SK-N-MC (cell line): ENCODE data around the gene PLAAT5.
"Not testable (repeated sequence)": the region's sequence is repeated elsewhere in the genome, so short reads cannot be mapped to it uniquely, and the experiment has no call there.

ENCODE experiments used
- DNase-seq: peaks from one replicate; pipeline ENCODE4 v3.0.0-alpha.2; 2011; ENCODE audit warnings: low read depth, low spot score
- H3K27ac ChIP-seq: fragments of 200-600 bp; sonication (generic); 2 replicates; pipeline ENCODE4 v1.5.1; 2016; ENCODE audit warnings: mixed run types
- H3K36me3 ChIP-seq: fragments of 200-600 bp; sonication (generic); 2 replicates; pipeline ENCODE4 v1.6.1; 2017; ENCODE audit warnings: antibody characterized with exemption, low read length, mixed read lengths; ENCODE audit not compliant: insufficient read depth
- H3K4me3 ChIP-seq: fragments of 200-600 bp; sonication (generic); 2 replicates; pipeline ENCODE4 v1.5.1; 2016
- H3K9ac ChIP-seq: fragments of 200-600 bp; sonication (generic); 2 replicates; pipeline ENCODE4 v1.8.0; 2017; ENCODE audit warnings: mixed run types, mixed read lengths; ENCODE audit not compliant: insufficient read length
- H3K9me3 ChIP-seq: fragments of 200-600 bp; sonication (generic); 2 replicates; pipeline ENCODE4 v1.6.1; 2017; ENCODE audit warnings: low read depth, mild to moderate bottlenecking, antibody characterized with exemption, low read length, moderate library complexity, mixed read lengths
- EZH2 ChIP-seq: fragments of 200-600 bp; sonication (generic); IDR thresholded peaks from one replicate; pipeline ENCODE4 v1.6.1; 2017; ENCODE audit warnings: antibody characterized with exemption
- FOXP2 ChIP-seq: optimal IDR thresholded peaks from 2 replicates; pipeline ENCODE3; 2011; ENCODE audit warnings: mild to moderate bottlenecking, moderate library complexity; ENCODE audit not compliant: insufficient read depth; ENCODE audit errors: extremely low read length, control extremely low read depth
- POLR2AphosphoS5 ChIP-seq: IDR thresholded peaks from 2 replicates; pipeline ENCODE4 v1.6.1; 2012; ENCODE audit warnings: mild to moderate bottlenecking, low read depth, low read length, borderline replicate concordance

Gene PLAAT5, protein sequence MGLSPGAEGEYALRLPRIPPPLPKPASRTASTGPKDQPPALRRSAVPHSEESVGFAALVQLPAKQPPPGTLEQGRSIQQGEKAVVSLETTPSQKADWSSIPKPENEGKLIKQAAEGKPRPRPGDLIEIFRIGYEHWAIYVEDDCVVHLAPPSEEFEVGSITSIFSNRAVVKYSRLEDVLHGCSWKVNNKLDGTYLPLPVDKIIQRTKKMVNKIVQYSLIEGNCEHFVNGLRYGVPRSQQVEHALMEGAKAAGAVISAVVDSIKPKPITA

DNA sequence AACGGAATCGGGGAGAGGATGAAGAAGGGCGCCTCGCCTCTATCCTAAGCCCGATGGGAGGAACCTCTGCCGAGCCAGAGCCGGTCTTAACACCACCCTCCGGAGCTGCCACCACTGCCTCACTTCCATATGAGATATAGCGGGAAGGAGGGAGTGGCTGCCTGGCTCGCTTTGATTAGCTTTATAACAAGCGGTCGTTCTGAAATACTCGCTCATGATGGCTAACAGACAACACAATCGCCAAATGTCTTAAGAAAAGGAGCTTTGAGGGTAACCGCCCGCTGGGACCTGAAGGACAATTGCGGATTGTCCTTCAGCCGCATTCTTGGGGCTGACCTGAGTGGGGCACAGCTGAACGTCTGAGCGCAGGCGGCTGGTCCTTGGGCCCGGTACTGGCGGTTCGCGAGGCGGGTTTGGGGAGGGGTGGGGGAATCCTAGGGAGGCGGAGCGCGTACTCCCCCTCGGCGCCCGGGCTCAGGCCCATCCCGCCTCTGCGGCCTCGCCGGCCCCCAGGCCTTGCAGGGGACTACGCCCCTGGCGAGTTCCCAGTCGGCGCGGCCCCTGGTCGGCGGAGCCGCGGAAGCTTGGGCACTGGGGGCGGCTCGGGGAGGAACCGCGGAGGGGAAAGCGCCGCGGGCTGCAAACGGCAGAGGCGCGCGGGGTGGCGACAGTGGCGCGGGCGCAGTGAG, at the start of gene PLAAT5:
TSS of gene PLAAT5 (minus strand) at position 617 of the 689 bp plus-strand sequence. CDS start at position 484, 133 bp downstream.
- TF ChIP-seq FOXP2 (no peak), EZH2 (no peak), POLR2AphosphoS5 (no peak)
- Histone ChIP-seq H3K27ac (no peak within 1 kb of the TSS), H3K36me3 (no peaks in the 10 kb centered on the region), H3K4me3 (no peak within 1 kb of the TSS), H3K9me3 (no peaks in the 10 kb centered on the region), H3K9ac (no peak within 1 kb of the TSS)
- DNase-seq, result no peak

DNA sequence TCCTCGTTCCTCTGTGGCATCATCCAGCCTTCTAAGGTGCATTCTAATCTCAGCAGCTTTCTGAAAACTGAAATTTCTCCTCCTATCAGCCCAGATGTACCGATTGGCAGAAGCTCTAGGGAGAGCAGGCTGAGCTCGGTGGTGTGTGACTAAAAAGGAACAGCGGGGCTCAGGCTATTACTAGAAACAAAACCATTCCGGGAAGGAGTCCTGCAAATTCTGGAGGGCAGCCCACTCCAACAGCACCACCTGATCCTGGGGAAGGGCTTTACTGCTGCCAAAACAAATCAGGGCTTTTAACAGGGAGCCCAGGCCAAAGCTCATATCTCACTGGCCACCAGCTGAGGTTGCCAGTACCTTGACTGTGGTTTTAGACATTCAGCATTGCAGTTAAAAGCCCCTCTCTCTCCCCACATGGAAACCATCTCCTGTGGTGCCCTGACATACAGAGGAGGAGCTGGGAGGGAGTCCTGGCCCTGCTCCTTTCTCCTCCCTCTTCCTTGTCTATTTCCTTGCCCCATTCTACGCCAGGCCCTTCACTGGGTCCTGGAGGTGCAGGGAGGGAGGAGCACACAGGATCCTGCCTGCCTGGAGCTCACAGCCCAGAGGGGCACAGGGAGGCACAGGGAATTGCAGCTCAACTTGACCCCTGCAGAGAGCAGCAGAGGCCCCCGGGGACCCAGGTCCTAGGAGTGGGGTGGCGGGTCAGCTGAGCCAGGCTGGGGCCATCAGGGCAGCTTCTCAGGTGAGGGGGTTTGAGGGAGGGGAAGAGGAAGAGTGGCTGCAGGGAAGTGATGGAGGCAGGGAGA, 46.5 kb upstream of the PLAAT5 start:
- H3K36me3 ChIP-seq, result no peaks in the 10 kb centered on the region
- no peak for DNase-seq
- H3K27ac ChIP-seq, result no peak overlapping the region
- H3K4me3 ChIP-seq, result no peak overlapping the region
- TF ChIP-seq POLR2AphosphoS5 (no peak), FOXP2 (no peak), EZH2 (no peak)
- no peak overlapping the region for H3K9ac ChIP-seq
- no peaks in the 10 kb centered on the region for H3K9me3 ChIP-seq

DNA sequence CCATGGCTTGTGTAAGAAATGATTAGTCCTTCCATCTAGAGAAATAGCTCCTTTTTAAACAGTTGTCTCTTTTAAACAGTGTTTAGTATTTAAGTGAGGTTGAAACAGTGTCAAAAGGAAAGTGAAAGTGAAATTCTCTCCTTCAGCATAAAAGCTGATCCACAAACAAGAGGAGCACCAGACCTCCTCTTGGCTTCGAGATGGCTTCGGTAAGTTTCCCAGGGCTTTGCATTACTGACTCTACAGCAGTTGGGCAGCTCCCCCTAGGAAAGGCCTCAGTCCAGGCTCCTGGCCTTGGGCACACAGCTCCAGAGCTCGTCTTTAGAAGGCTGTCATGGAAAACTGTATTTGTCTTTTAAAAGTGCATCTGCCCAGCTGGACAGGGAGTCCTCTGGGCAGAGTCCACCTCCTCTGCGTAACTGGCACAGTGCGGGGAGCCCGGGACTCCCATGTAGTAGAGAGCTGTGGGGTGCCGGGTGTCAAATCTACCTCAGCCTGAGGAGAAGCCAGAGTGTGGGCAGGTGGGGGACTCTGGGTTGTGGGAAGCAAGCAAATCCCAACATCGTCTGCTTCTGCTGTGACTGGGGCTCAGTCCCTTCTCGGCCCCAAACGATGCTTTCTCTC, 45.8 kb upstream of the PLAAT5 start, which contains the start of gene PLAAT4:
TSS of gene PLAAT4 (plus strand) at position 140 of the 624 bp plus-strand sequence. CDS start at position 201, 61 bp downstream.
- DNase-seq, result no peak
- no peaks in the 10 kb centered on the region for H3K36me3 ChIP-seq
- peak within 1 kb of the TSS; percentile 0 for H3K9ac ChIP-seq
- H3K27ac ChIP-seq, result no peak within 1 kb of the TSS
- no peak within 1 kb of the TSS for H3K4me3 ChIP-seq
- H3K9me3 ChIP-seq, result no peaks in the 10 kb centered on the region
- TF ChIP-seq POLR2AphosphoS5 (no peak), EZH2 (no peak), FOXP2 (no peak)

DNA sequence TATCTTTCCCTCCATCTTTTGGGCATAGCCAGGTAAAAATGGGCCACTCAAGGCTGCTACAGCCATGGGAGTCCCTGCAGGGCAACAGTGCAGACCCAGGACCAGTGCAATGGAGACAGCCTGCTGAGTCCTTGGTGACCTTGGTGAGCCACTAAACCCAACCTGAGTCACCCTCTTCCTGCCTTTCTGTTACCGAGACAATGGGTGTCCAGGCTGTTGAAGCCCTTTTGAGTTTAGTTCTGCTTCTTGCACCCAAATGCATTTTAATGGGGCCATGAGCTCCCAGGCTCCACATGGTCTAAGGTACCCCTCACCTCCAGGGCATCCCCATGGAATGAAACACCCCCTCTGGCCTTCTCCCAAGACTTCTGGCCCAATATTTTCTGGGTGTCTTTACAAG, 44.8 kb upstream of the PLAAT5 start:
- no peak for TF ChIP-seq EZH2
- no peak for TF ChIP-seq FOXP2
- TF ChIP-seq POLR2AphosphoS5, result no peak
- no peak overlapping the region for H3K27ac ChIP-seq
- no peak for DNase-seq

DNA sequence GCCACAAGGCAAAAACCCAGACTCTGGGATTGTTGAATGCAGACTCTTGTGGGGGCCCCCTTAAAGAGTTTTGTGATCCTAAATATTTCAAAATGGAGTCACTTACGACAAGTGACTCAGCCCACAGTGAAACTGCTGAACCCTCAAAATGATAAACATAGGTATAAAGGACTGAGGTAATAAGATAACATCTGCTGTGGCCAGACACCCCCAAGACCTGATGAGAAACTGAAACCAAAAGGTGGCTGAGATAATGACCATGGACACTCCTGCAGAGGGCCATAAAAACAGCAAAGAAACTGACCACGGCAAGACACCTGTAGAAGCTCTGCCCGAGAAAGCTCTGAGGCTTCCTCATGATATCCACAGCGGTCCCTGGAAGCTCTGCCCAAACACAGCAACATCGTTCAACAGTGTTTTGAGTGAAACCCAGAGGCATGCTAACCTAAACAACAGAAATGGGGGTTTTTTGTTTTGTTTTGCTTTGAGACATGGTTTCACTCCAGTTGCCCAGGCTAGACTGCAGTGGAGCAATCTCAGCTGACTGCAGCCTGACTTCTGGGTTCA, 44.0 kb upstream of the PLAAT5 start:
- Histone ChIP-seq H3K9me3 (no peaks in the 10 kb centered on the region), H3K9ac (no peak overlapping the region), H3K27ac (no peak overlapping the region), H3K36me3 (no peaks in the 10 kb centered on the region), H3K4me3 (no peak overlapping the region)
- no peak for DNase-seq
- no peak for TF ChIP-seq FOXP2
- no peak for TF ChIP-seq EZH2
- TF ChIP-seq POLR2AphosphoS5, result no peak

More for the DNA sequence above, 44.8 kb upstream of the PLAAT5 start:
- no peaks in the 10 kb centered on the region for H3K36me3 ChIP-seq
- no peak overlapping the region for H3K9ac ChIP-seq
- H3K9me3 ChIP-seq, result no peaks in the 10 kb centered on the region
- H3K4me3 ChIP-seq, result no peak overlapping the region

DNA sequence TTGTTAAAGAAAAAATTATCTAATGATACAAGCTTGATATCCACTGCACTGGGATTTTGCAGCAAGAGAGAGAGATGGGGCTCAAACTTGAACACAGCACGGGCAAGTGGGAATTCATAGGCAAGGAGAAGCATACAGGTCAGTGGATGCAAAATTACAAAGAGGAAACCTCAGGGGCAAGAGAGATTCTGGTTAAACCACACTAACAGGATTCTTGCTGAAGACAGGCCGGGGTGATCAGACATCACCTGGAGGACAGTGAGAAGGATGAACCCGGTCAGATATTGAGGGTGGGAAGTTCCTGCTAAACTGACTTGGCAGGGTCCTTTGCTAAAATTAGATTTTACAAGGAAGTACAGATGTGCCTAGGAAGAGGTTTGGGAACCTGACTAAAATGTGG, 43.1 kb upstream of the PLAAT5 start:
- no peaks in the 10 kb centered on the region for H3K9me3 ChIP-seq
- TF ChIP-seq FOXP2 (no peak), EZH2 (no peak), POLR2AphosphoS5 (no peak)
- no peaks in the 10 kb centered on the region for H3K36me3 ChIP-seq
- no peak overlapping the region for H3K27ac ChIP-seq
- no peak overlapping the region for H3K9ac ChIP-seq
- no peak for DNase-seq
- H3K4me3 ChIP-seq, result no peak overlapping the region

DNA sequence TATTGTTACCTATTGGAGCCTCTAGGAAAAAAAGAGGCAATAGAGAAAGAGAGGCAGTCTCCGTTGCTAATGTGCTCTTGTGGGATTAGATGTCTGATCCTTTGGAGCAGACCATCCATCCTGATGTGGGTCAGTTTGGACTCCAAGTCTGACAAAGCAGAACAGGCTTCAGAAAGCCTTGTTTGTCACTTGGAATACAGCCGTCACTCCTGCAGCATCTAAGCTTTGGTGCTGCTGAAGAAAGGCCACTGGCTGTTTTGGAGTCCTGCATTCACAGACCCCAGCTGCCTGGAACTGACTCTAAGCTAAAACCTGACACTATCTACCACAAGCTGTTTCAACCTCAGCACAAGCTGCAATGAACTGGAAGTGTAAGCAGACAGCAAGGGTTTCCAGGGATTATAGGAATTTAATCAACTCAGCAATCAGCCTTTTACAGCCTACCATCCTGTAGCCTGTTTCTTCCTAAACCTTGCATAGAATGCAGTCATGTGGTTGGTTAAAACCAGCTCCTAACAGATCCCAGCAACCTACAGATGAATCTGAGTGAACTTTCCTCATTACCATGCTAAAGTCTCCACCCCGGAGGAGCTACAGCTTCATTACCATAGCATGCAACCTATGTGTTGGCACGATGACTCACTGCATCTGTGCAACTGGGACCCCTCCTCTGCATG, 42.0 kb upstream of the PLAAT5 start:
- Histone ChIP-seq H3K9me3 (no peaks in the 10 kb centered on the region), H3K36me3 (no peaks in the 10 kb centered on the region), H3K9ac (no peak overlapping the region), H3K4me3 (no peak overlapping the region), H3K27ac (no peak overlapping the region)
- TF ChIP-seq EZH2, result no peak
- TF ChIP-seq POLR2AphosphoS5, result no peak
- TF ChIP-seq FOXP2, result no peak
- DNase-seq, result no peak

DNA sequence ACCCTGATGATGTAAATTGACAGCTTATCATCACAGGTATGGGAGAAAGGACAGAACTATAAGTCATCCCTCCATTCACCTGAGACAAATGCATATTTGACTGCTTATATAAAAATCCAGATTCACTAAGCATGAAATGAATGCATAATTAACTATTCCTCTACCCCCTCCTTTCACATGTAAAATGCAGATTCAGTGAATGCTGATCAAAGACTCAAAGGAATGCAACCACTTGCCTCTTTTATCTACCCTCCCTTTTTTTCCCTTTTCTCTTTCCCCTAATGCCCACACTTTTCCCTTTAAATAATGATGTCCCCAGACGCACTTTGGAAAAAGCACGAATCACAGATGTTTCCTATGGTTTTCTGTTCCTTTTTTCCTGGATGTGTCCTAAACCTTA, 41.1 kb upstream of the PLAAT5 start:
- Histone ChIP-seq H3K36me3 (no peaks in the 10 kb centered on the region), H3K27ac (no peak overlapping the region), H3K9ac (no peak overlapping the region), H3K4me3 (no peak overlapping the region), H3K9me3 (no peaks in the 10 kb centered on the region)
- DNase-seq, result no peak
- TF ChIP-seq EZH2 (no peak), FOXP2 (no peak), POLR2AphosphoS5 (no peak)

DNA sequence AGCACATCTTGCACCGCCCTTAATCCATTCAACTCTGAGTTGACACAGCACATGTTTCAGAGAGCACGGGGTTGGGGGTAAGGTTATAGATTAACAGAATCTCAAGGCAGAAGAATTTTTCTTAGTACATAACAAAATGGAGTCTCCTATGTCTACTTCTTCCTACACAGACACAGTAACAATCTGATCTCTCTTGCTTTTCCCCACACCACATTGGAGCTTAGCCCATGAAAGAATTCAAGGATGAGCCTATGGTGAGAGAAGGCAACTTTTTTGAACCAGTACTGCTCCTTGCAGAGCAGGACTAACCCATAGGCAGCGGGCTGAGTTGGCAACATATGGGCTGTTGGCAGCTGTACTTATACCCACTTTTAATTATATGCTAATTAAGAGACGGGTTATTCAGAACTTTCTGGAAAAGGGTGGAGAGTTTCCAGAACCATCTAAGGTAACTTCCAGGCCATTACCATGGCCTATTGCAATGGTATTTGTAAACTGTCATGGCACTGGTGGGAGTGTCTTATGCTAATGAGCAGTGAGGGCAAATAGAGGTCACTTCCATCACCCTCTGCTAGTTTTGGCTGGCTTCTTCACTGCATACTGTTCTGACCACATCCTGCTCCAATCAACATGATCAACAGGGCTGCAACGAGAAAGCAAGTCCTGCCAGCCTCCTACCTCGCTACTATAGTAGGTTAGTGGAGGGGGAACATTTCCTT, 40.3 kb upstream of the PLAAT5 start:
- not testable (repeated sequence) for H3K27ac ChIP-seq, H3K4me3 ChIP-seq, DNase-seq, H3K9me3 ChIP-seq, H3K9ac ChIP-seq, H3K36me3 ChIP-seq
